DND-41 (cell line): ENCODE results near the gene LRRC57.

Experiments used
- EZH2 ChIP-seq: IDR thresholded peaks from 3 replicates; pipeline ENCODE4 v1.6.1; 2012; ENCODE audit warnings: borderline replicate concordance, low read depth, mild to moderate bottlenecking, moderate library complexity, low read length, inconsistent platforms; ENCODE audit not compliant: severe bottlenecking
- TF ChIP-seq, protein P1 (sequence below): IDR thresholded peaks from 2 replicates; pipeline ENCODE4 v1.5.1; 2012; ENCODE audit warnings: borderline replicate concordance, low read length, moderate library complexity, mild to moderate bottlenecking; ENCODE audit not compliant: poor library complexity, severe bottlenecking; ENCODE audit errors: extremely low read depth

DNA sequence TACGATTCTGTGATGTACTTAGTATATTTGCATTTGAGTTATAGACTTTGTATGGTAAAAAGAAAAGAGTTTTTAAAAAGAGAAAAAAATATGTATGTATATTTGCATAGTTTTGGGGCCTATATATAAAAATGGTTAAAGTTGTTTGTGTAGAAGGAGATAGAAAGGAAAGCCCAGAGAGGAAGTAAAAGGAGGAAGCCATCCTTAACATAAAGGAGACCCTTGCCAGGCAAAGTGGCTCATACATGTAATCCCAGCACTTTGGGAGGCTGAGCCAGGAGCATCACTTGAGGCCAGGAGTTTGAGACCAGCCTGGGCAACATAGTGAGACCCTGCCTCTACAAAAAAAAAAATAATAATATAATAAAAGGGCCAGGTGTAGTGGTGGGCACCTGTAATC is 44.8 kb downstream of the LRRC57 start:
- TF ChIP-seq, protein P1, sequence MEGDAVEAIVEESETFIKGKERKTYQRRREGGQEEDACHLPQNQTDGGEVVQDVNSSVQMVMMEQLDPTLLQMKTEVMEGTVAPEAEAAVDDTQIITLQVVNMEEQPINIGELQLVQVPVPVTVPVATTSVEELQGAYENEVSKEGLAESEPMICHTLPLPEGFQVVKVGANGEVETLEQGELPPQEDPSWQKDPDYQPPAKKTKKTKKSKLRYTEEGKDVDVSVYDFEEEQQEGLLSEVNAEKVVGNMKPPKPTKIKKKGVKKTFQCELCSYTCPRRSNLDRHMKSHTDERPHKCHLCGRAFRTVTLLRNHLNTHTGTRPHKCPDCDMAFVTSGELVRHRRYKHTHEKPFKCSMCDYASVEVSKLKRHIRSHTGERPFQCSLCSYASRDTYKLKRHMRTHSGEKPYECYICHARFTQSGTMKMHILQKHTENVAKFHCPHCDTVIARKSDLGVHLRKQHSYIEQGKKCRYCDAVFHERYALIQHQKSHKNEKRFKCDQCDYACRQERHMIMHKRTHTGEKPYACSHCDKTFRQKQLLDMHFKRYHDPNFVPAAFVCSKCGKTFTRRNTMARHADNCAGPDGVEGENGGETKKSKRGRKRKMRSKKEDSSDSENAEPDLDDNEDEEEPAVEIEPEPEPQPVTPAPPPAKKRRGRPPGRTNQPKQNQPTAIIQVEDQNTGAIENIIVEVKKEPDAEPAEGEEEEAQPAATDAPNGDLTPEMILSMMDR, result no peak
- no peak for TF ChIP-seq EZH2
